GM12878 (cell line): ENCODE data around the gene TRERF1. TPM values are rescaled to one million over a fixed set of nuclear protein-coding genes. Genes with fewer than 3 reads are reported as not detected.

Experiments
- ATAC-seq: fragments of 200-7000 bp; cut with Tn5 transposase; 3 replicates; pipeline ENCODE4 v1.9.1; 2020; ENCODE audit warnings: mild to moderate bottlenecking, moderate library complexity
- BruUV-seq: library from RNA; stranded (reverse); fragments of 400-500 nt; replicated peaks from 2 replicates; lab custom pipeline; 2021; lab: Mats Ljungman, UMichigan
- CTCF ChIA-PET: fragments of 300-600 bp; sonication (Branson Sonifier 250); formaldehyde crosslinking; extraction: SDS; loops from one replicate; lab custom pipeline; 2021; ENCODE audit warnings: inconsistent platforms; lab: Yijun Ruan, JAX
- POLR2A ChIA-PET: fragments of 350-600 bp; formaldehyde crosslinking; extraction: SDS; loops from one replicate; lab custom pipeline; 2021; ENCODE audit warnings: inconsistent platforms; lab: Charles Lee
- RAD21 ChIA-PET: fragments of 300-600 bp; sonication (Branson Sonifier 250); formaldehyde crosslinking; loops from one replicate; lab custom pipeline; 2023; ENCODE audit warnings: antibody characterized with exemption; ENCODE audit not compliant: unreplicated experiment; lab: Charles Lee
- SMC1A ChIA-PET: fragments of 300-600 bp; sonication (Branson Sonifier 250); formaldehyde crosslinking; loops from one replicate; lab custom pipeline; 2023; ENCODE audit not compliant: unreplicated experiment, uncharacterized antibody; lab: Charles Lee
- DNase-seq: peaks from one replicate; pipeline ENCODE4 v3.0.0-alpha.2; 2011; ENCODE audit warnings: low read depth, low spot score
- FAIRE-seq: peaks from 3 replicates; lab custom pipeline; 2011; peaks lifted over from hg19 to GRCh38; lab: Jason Lieb, UNC
- H2AFZ ChIP-seq: 2 replicates; pipeline ENCODE4 v1.6.0; 2011; ENCODE audit warnings: low read depth, low read length, control low read depth; ENCODE audit not compliant: control insufficient read depth
- H3K27ac ChIP-seq: 2 replicates; pipeline ENCODE4 v1.5.1; 2011; ENCODE audit warnings: control low read depth; ENCODE audit not compliant: control insufficient read depth, insufficient read depth
- H3K27me3 ChIP-seq, 2 experiments: replicated peaks in 1 of 2; 2 replicates each; pipeline versions ENCODE4 v1.6.0 to v1.6.1; 2011; ENCODE audit warnings: low read length in 1 of 2; ENCODE audit not compliant: control insufficient read depth in 2 of 2, insufficient read depth in 2 of 2
- H3K36me3 ChIP-seq, 2 experiments: 2 replicates each; pipeline ENCODE4 v1.5.1; 2011; ENCODE audit warnings: low read length in 1 of 2; ENCODE audit not compliant: control insufficient read depth in 2 of 2, insufficient read depth in 2 of 2
- H3K4me1 ChIP-seq: 2 replicates; pipeline ENCODE4 v1.6.1; 2011; ENCODE audit warnings: mild to moderate bottlenecking, low read length, moderate library complexity, mixed read lengths; ENCODE audit not compliant: control insufficient read depth, insufficient read depth
- H3K4me2 ChIP-seq: 2 replicates; pipeline ENCODE4 v1.6.0; 2011; ENCODE audit warnings: control low read depth; ENCODE audit not compliant: control insufficient read depth, insufficient read depth
- H3K4me3 ChIP-seq: fragments of 200-600 bp; sonication (generic); 2 replicates; pipeline ENCODE4 v1.5.1; 2016
- H3K79me2 ChIP-seq: 2 replicates; pipeline ENCODE4 v1.6.0; 2011; ENCODE audit warnings: low read length; ENCODE audit not compliant: control insufficient read depth, insufficient read depth
- H3K9ac ChIP-seq: 2 replicates; pipeline ENCODE4 v1.8.0; 2011; ENCODE audit warnings: low read length, control low read depth, mixed read lengths; ENCODE audit not compliant: control insufficient read depth, insufficient read depth
- H3K9me3 ChIP-seq: replicated peaks from 3 replicates; pipeline ENCODE4 v1.5.1; 2011; ENCODE audit warnings: mild to moderate bottlenecking, low read length; ENCODE audit not compliant: control insufficient read depth, insufficient read depth
- H4K20me1 ChIP-seq: 2 replicates; pipeline ENCODE4 v1.6.0; 2011; ENCODE audit not compliant: control insufficient read depth, insufficient read depth
- CBFB ChIP-seq: IDR thresholded peaks from 2 replicates; pipeline ENCODE4 v1.6.1; 2016; ENCODE audit warnings: antibody characterized with exemption, low read depth
- CBX5 ChIP-seq: sonication (generic); IDR thresholded peaks from 2 replicates; pipeline ENCODE4 v1.6.1; 2016; ENCODE audit warnings: low read depth, moderate library complexity, mild to moderate bottlenecking, inconsistent platforms
- CHD2 ChIP-seq: IDR thresholded peaks from 2 replicates; pipeline ENCODE4 v1.6.1; 2011; ENCODE audit warnings: low read depth, low read length, improper control_type of control experiment, borderline replicate concordance
- CHD4 ChIP-seq: fragments of 200-600 bp; sonication (generic); IDR thresholded peaks from 2 replicates; pipeline ENCODE4 v1.6.1; 2016; ENCODE audit warnings: mild to moderate bottlenecking
- CREM ChIP-seq: IDR thresholded peaks from 2 replicates; pipeline ENCODE4 v1.6.1; 2014; ENCODE audit warnings: antibody characterized with exemption, low read depth
- DPF2 ChIP-seq: fragments of 450-650 bp; IDR thresholded peaks from 2 replicates; pipeline ENCODE4 v1.6.1; 2017; ENCODE audit warnings: mild to moderate bottlenecking
- NBN ChIP-seq: fragments of 450-650 bp; IDR thresholded peaks from 2 replicates; pipeline ENCODE4 v1.6.1; 2016
- NR2F1 ChIP-seq: fragments of 450-650 bp; conservative IDR thresholded peaks from 2 replicates; pipeline ENCODE4 v1.6.1; 2017; ENCODE audit warnings: mild to moderate bottlenecking
- PAX5 ChIP-seq: IDR thresholded peaks from 2 replicates; pipeline ENCODE4 v1.6.1; 2011; ENCODE audit warnings: low read depth, low read length, borderline replicate concordance
- RAD21 ChIP-seq: IDR thresholded peaks from 2 replicates; pipeline ENCODE4 v1.6.1; 2011; ENCODE audit warnings: mild to moderate bottlenecking, low read depth, low read length, moderate library complexity; ENCODE audit not compliant: insufficient read depth
- RUNX3 ChIP-seq: IDR thresholded peaks from 2 replicates; pipeline ENCODE4 v1.6.1; 2012; ENCODE audit warnings: low read length, inconsistent platforms
- WGBS: methylation state at CpG from one replicate; pipeline ENCODE4 v1.1.6; 2016; ENCODE audit warnings: low lambda C conversion rate; ENCODE audit not compliant: insufficient replicate concordance, insufficient coverage; ENCODE audit errors: missing lambda C conversion rate; 5-methylcytosine and 5-hydroxymethylcytosine counted together
- in situ Hi-C: fragments of 300-500 bp; cut with MboI; formaldehyde crosslinking; loops from 9 replicates; pipeline ENCODE4 v1.14.3; 2018; ENCODE audit warnings: mixed read lengths
- intact Hi-C: fragments of 100-400 bp; cut with micrococcal nuclease; formaldehyde crosslinking; loops from one replicate; pipeline ENCODE4 v1.14.2; 2022; ENCODE audit not compliant: unreplicated experiment
- polyA plus RNA-seq, 11 experiments: library from polyadenylated mRNA; depleted of rRNA in 4 of 11; unstranded in 6 of 11; stranded (reverse) in 5 of 11; fragments of >200 nt; fragmentation: Nextera tagmentation in 4 of 11; fragmentation: Illumina TruSeq in 1 of 11; extraction: Ambion mirVana in 4 of 11; extraction: Trizol in 1 of 11; gene quantifications; 1 replicate in 1 of 11; 2 replicates in 10 of 11; pipeline versions ENCODE4 v1.2.1 to v1.2.3, GENCODE V29; 2011 to 2016; ENCODE audit warnings: inconsistent platforms in 2 of 11, missing spikeins in 2 of 11, low read depth in 1 of 11
- total RNA-seq, 4 experiments: library from RNA; depleted of rRNA in 3 of 4; stranded (reverse); fragments of >200 nt in 3 of 4; fragmentation: Illumina TruSeq in 1 of 4; extraction: Trizol in 1 of 4; gene quantifications; 2 replicates each; pipeline versions ENCODE4 v1.2.1 to v1.2.3, GENCODE V29; 2013 to 2021
- TF ChIP-seq, protein P1 (sequence below): fragments of 450-650 bp; IDR thresholded peaks from 2 replicates; pipeline ENCODE4 v1.6.1; 2017; ENCODE audit warnings: low read depth, mild to moderate bottlenecking, moderate library complexity

The TRERF1 gene
- total and polyA plus RNA-seq, 10 of the 15 experiments (the other 5 are each of a cell fraction or from before 2014, with no cell fraction given), result 2.2 to 19.4 (median 7.2) TPM

DNA sequence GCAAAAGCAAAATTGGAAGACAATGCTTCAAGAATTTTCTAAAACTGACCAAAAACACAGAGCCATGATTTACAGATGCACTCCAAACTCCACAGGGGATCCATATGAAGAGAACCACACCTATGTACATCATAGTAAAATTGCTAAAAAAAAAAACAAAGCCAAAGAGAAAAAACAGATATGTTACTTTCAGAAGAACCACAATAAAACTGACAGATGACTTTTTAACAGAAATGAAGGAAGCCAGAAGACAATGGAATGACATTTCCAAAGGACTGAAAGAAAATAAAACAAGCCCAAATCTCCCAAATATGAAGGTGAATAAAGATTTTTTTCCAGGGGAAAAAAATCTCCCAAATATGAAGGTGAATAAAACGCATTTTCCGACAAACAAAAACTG is 17.5 kb downstream of the TRERF1 start:
- H3K9me3 ChIP-seq, result peaks cover 16% of the 10 kb centered on the region
- no TSS peak for BruUV-seq
- POLR2A ChIA-PET, result no interaction called here
- SMC1A ChIA-PET, result no interaction called here
- H3K4me2 ChIP-seq, result no peak overlapping the region
- peaks cover 7% of the 10 kb centered on the region for H3K4me1 ChIP-seq
- H2AFZ ChIP-seq, result no peak overlapping the region
- intact Hi-C loops, result no loop called here
- TF ChIP-seq NBN, result peak; percentile 41; the same call in 1 of the 2 replicates
- TF ChIP-seq DPF2, result no peak
- TF ChIP-seq RAD21, result no peak
- peak; percentile 74 for TF ChIP-seq RUNX3
- TF ChIP-seq PAX5, result no peak
- TF ChIP-seq CBFB, result 0 out of 2 replicates have a peak, but pooled peaks have one; percentile 26
- no peak for TF ChIP-seq CHD4
- TF ChIP-seq CBX5, result peak; percentile 98
- TF ChIP-seq CHD2, result no peak
- TF ChIP-seq CREM, result no peak
- TF ChIP-seq, protein P1, sequence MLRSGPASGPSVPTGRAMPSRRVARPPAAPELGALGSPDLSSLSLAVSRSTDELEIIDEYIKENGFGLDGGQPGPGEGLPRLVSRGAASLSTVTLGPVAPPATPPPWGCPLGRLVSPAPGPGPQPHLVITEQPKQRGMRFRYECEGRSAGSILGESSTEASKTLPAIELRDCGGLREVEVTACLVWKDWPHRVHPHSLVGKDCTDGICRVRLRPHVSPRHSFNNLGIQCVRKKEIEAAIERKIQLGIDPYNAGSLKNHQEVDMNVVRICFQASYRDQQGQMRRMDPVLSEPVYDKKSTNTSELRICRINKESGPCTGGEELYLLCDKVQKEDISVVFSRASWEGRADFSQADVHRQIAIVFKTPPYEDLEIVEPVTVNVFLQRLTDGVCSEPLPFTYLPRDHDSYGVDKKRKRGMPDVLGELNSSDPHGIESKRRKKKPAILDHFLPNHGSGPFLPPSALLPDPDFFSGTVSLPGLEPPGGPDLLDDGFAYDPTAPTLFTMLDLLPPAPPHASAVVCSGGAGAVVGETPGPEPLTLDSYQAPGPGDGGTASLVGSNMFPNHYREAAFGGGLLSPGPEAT, result 0 out of 2 replicates have a peak, but pooled peaks have one; percentile 32
- no peak for TF ChIP-seq NR2F1
- TF ChIP-seq, all 136 proteins: peak for 5
- Histone ChIP-seq H3K36me3 (peaks cover 0 to 4% of the 10 kb centered on the region in 2 experiments; a peak in 2 of 4 replicates), H3K4me3 (no peak overlapping the region), H3K27me3 (no peaks in the 10 kb centered on the region), H3K79me2 (peaks cover 2% of the 10 kb centered on the region; the same call in 1 of the 2 replicates), H3K9ac (no peak overlapping the region), H4K20me1 (no peaks in the 10 kb centered on the region), H3K27ac (no peak overlapping the region)
- DNase-seq (no peak), ATAC-seq (no peak), FAIRE-seq (no peak)
- WGBS, result 100% methylated on average over 1 of the region's 2 CpGs
- ChIA-PET RAD21 (no interaction called here), CTCF (interaction anchor here (0.6 kb wide), 1 partner anchor 12 kb away, joined by 4 read pairs; no protein-coding TSS in a partner anchor)
- in situ Hi-C loops, result no loop called here
